ENCODE measurements around the gene CDC42EP1.
A peak's percentile ranks its signal among the peaks of the same experiment; 100 is the strongest.

CDC42EP1 gene

DNA sequence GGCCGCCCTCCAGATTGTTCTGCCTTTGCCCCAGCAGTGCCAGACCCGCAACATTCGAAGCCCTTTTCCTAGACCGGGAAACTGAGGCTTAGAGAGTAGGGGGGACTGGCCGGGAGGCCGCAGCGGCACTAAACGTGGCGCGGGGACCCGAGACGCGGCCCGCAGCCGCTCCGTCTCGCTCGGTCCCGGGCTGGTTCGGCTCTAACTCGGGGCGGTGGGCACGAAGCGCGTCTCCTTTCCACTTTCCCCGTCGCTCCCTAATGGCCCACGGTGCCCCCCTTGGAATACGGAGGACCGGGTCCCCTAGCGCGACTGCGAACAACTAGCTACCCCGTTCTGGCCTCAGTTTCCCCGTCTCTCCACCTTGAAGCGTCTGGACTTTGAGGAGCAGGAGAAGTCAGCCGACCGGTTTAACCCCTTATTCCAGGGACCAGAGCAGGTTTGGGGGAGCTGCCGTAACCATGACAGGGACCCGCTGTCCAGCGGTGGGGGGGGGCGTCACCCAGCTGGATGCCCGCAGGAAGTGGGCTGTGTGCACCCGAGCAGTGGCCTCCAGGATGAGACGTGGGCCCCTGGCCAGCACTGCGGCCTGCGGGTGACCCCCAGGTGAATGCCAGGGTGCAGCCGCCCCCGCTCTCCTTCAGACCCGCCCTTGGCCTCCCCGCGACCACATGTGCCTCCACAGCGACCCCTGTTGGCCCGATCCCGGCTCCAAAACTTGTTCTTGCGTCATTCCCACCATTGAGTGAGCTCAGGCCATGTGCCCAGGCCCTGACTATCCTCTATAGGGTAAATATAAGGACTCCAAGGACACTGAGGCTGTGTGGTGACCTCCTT, 1.1 kb downstream of the CDC42EP1 start:
- peak; percentile 92 for DNase-seq

DNA sequence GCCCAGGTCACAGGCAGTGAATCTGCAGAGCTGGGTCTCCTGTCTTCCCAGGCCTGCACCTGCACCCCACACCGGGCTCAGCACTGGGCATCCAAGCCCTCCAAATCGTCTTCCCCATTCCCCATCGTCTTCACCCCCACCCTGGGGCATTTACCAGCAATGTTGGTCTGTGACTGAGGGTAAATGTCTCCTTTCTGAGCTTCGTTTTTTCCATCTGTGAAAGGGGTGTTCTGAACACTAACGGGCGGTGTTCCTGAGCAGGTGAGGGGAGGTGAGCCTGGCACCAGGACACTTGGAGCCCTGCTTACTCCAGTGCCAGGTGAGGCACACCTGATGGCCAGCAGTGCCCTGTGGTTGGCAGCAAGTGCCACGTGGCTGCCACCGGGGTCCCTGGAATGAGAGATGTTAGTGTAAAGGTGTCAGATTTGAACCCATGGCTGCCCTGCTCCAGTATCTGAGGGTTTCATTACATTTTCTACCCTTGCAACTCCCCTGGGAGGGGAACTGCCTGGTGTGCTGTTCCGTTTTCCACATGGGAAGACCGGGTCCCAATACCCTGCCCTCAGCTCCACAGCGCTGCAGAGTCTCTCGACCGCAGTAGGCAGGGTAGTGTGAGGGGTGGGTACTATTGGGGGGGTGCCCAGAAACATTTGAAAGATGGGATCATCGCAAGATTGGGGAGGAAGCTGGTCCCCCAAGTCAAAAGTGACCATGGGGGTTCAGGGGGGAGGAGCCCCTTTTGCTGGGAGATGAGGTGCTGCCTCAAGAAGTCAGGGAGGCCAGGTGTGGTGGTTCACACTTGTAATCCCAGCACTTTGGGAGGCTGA, 2.0 kb downstream of the CDC42EP1 start:
- no peak for DNase-seq

DNA sequence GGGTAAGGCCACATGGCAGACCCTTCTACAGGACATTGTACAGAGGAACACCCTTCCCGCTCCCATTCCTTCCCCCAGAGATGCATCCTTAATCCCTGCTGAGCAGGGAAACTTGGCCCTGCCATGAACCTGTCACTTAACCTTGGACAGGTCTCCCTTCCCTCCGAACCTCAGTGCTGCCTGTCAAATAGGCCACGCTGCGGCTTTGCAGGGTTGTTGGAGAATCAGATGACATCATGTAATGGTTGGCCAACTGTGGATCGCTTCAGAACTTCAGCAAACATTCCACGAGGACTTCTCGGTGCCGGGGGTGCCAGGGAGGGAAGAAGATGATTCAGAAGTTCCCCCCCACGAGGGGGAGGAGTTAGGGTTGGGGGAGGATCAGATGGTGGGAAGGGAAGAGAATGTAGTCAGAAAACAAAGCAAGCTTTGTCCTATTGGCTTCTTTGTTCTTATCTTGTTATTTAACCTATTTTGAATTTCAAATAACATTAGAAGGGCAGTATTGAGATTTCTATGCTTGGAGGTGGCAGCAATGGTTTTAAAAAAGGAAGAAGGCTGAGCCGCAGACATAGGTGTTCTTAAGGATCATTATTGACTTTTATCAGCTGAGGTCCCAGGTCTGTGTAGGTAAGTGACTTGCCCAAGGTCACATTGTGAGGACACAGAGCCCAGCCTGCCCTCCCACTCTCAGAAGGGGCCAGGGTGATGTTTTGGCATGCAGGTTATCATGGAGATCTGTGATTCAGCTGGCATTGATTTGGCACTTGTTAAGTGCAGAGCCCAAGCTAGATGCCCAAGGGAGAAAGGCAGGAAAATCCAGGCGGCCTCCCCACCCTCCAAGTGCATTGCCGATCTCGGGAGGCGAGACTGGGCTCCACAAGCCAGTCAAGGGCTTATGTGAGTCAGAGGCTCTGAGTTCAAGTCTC, 3.1 kb downstream of the CDC42EP1 start:
- DNase-seq, result no peak

DNA sequence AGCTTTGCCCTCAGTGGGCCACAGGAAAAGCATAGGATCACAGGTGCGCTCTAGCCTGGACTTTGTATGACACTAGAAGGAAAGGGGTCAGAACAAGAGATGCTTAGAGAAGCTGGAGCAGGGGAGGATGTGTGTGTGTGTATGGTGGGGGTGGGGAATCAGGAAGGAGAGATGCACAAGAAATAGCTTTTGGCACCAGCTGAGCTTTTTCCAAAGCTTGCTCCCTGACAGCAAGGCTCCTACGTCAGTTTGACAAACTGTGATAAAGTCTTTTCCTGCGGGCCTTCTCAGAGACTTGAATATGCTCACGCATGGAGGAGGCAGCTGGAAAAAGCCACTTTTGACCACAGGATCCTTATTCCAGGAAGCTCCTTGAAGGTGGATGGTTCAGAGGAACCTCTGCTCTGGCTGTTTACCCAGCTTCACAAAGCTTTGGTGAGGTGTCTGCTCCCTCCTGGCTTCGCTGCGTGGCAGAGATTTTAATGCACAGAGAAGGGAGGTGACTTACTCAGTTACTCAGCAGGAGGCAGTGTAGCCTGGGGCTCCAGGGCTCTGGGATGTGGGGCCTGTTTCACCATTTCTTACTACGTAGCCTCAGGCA, 3.9 kb downstream of the CDC42EP1 start:
- DNase-seq, result no peak

DNA sequence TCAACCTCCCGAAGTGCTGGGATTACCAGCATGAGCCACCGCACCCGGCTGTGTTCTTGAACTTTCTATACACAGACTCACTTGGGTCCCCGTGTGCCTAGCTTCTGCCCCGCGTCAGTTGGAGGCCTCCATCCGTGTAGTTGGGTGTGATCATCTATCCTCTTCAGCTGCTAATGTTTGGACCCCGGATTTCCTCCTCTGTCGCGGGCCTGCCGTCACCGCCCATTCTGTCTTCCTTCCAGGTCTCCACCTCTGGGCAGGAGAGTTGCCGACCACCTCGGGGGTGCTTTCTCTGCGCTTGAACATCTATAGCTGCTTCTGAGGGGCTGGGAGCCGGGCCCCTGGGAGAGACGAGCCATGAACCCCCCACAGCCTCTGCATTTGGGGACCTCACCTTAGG, 5.5 kb downstream of the CDC42EP1 start:
- no peak for DNase-seq

DNA sequence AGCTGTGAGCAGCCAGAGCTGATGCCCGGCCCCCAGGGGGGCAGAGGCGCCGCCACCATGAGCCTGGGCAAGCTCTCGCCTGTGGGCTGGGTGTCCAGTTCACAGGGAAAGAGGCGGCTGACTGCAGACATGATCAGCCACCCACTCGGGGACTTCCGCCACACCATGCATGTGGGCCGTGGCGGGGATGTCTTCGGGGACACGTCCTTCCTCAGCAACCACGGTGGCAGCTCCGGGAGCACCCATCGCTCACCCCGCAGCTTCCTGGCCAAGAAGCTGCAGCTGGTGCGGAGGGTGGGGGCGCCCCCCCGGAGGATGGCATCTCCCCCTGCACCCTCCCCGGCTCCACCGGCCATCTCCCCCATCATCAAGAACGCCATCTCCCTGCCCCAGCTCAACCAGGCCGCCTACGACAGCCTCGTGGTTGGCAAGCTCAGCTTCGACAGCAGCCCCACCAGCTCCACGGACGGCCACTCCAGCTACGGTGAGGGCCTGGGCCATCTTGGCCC, 6.1 kb downstream of the CDC42EP1 start:
- DNase-seq, result peak; percentile 37

DNA sequence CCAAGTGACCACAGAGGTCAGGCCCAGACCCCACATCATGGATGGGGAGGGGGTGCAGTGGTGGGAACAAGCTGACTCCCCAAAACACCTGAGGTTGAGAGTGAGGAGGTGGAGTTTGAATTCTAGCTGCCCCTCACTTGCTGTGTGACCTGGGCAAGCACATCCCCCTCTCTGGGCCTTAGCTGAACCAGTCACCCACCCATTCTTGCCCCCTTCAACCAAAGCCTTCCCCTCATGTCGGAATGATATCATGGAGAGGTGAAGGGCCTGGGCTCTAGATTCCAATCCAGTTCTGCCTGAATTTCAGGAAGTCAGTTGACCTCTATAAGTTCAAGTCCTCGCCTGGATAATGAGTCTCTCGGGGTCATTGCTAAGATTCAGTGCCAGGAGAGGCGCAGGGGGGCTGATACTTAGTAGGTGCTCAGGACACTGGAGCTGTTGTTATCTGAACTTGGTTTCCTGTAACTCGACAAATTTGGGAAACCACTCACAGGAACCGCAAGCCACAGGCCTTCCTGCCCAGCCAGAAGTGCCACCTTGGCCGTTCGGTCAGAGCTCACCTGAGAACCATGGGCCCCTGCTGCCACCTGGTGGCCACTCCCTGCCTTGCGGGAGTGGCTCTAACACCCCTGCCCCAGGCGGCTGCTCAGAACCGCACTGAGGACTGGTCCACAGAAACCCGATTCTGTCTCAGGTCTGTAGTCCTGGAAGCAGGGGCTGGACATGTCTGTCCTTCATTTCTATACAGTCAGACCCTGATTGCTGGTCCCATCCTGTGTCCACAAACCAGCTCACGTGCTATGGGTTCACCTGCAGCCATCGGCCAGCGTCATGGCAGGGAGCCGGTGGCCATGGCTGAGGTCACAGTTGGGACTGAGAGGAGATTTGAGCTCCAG, 6.9 kb downstream of the CDC42EP1 start:
- peak; percentile 94 for DNase-seq

DNA sequence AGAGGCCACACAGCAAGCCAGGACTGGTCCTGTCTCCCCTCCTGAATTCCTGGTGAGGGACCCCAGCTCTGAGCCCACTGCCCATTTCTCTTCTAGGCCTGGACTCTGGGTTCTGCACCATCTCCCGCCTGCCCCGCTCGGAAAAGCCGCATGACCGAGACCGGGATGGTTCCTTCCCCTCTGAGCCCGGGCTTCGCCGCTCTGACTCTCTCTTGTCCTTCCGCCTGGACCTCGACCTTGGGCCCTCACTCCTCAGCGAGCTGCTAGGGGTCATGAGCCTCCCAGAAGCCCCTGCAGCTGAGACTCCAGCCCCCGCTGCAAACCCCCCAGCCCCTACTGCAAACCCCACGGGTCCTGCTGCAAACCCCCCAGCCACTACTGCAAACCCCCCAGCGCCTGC, 7.7 kb downstream of the CDC42EP1 start:
- no peak for DNase-seq

DNA sequence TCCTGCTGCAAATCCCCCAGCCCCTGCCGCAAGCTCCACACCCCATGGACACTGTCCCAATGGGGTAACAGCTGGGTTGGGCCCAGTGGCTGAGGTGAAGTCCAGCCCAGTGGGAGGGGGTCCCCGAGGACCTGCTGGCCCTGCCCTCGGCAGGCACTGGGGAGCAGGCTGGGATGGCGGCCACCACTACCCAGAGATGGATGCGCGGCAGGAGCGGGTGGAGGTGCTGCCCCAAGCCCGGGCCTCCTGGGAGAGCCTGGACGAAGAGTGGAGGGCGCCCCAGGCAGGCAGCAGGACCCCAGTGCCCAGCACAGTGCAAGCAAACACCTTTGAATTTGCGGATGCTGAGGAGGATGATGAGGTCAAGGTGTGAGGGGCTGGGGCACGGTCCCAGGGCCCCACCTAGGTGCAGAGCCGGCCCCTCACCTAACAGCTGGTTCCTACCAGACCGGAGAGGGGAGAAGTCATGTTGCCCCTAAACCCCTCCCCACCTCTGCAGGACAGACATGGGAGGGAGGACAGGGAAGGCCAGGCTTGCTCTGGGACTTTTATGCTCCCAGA, 8.2 kb downstream of the CDC42EP1 start:
- DNase-seq, result no peak

DNA sequence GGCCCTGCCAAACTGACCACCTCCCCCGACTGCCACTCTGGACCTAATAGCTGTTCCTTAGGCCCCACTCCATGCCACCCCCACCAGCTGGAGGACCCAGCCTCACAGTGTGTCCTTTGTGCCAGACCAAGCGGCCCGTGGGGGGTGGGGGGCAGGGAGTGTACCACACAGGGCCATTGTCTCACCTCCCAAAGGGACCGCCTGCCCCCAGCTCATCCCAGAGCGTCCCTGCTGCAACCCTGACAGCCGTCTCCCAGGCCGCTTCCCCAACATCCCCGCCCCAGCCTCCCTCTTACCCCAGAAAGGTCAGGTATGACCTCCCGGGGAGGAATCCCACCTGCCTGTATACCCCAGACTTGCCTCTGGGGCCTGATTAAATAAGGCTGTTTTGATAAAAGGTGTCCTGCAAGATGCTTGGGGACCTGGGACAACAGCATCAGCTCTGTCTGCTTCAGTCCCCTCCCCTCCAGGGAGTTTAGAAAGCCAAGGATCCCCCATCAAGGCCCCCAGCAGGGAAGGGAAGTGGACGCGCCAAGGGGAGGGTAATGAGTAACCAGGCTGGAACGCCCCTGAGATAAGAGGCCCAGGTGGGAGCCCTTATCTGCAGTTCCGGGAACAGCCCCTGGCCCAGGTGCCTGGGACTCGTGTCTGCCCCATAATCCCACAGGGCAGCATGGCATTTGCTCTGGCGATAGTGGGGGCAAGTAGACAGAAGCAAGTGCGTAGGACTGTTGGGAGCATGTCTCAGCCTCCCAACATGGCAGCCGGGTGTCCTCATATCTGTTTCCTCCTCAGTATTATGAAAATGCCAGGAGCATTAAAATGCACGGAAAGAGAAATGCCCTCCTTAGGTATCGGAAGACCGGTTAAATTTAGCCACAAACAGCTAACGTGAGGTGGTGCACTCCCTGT, 9.0 kb downstream of the CDC42EP1 start:
- DNase-seq, result no peak

DNA sequence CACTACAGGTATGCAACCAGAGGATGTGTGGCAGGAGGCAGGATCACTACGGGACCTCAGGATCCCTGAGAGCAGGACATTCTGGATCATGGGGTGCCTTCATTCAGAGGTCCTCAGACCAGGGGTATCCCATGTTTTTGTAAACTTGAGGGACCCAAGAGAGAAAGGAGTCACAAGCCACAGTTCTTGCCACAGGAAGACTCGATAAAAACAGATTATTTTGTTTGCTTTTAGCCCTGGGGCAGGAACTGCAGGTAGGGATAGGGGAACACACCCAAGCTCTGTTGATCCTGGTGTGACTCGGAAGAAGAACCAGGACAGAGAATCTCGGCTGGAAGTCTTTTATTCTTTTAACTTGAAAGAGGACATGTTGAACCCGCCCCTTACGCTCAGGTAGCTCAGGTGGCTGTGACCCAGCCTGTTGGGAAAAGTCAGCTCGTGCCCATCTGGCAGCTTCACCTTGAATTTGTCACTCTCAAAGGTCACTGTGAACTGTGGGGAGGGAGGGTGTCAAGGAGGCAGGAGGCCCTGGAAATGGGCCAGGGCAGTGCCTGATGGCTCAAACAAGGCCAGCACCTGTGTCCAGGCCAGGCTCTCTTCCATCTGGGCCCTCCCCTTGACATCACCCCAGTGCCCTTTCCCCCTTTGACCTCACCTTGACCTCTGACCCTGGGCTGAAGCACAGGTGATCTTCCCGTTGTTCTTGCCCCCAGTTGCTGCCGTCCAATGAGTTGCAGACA, 9.8 kb downstream of the CDC42EP1 start:
- DNase-seq, result no peak

DNA sequence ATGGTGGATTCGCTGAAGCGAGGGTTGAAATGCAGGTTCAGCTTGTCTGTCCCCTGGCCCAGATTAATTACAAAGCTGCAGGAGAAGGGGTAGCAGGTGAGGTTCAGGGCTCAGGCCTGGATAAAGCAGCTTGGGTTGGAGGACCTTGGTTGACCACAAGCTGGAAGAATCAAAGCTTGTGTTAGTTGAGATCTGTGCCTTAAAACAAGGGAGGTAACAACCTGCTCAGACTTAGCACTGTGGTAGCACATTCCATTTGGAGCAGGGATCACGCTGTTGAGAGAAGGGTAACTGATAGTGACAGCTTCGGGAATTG, 10.3 kb downstream of the CDC42EP1 start:
- no peak for DNase-seq

DNA sequence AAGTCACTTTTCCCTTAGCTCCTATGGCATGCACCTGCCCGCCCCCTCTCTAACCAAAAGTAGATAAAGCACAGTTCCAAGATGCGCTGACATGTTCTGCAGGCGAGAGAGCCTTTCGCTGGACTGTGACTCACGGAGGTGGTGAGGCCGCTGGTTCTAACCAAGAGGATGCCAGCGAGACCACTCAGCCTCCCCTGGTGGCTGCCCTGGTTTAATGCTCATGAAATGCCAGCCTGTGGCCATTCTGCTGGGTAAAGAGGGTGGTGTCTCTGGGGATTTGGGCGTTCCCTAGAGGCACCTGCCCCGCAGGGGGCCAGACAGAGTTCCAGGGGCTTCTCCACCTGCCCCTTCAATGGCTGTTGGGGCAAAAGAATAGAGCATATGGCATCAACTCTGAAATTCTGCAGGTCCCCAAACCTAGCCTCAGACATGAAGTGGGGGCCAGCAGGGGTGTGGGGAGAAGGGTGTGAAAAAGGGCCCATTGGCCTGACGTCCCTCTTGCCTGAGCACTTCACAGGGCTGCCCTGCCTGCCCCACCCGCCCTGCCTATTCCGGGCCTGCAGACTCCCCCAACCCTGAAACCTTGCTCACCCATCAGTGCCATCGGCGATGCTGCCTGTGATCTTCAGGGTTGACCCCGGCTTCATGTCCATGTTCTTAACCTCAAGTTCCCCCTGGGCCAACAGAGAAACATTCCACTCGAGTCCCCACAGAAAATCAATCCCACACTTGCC, 11.1 kb downstream of the CDC42EP1 start:
- DNase-seq, result no peak

DNA sequence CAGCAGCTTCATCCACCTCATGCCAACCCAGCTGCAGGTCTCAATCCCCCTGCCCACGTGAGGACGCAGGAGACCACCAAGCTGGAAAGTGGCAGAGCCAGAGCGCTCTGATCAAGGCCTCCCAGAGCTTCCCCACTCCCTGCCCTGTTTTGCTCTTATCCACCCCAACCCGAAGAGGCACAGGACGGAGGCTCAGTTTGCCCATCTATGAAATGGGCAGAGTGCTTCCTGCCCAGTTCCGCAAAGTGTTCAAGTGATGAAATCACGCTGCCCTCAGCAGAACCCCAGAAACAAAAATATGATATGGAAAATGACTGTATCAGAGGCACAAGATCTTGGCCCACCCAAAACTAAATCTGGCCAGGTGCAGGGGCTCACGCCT, 11.7 kb downstream of the CDC42EP1 start:
- DNase-seq, result no peak

DNA sequence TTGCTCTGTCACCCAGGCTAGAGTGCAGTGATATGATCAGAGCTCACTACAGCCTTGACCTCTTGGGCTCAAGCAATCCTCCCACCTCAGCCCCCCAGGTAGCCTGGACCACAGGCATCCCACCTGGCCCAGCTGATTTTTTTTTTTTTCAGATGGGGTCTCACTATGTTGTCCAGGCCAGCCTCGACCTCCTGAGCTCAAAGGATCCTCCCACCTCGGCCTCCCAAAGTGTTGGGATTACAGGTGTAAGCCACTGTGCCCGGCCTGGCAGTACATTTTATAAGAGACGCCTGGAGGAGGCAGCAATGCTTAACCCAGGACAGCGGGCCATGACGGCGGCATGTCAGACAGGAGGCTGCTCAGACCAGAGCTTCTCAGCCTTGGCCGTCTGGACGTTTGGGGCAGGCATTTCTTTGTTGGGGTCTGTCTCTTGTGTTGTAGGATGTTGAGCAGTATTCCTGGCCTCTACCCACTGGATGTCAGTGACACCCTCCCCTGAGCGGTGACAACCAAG, 15.3 kb downstream of the CDC42EP1 start:
- no peak for DNase-seq

DNA sequence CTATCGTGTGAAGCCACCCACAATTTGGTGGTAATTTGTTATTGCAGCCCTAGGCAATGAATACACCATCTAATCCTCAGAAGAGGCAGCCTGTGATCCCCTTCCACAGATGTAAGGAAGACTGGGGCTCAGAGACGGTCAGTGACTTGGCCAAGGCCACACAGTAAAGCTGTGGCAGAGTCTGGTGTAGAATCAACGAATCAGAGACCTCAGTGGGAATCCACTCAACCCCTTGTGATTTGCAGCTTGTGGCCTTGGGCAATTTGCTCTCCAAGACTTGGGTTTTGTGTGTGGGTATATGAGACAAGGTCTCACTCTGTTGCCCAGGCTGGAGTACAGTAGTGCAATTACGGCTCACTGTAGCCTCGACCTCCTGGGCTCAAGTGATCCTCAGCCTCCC, 17.7 kb downstream of the CDC42EP1 start:
- no peak for DNase-seq

DNA sequence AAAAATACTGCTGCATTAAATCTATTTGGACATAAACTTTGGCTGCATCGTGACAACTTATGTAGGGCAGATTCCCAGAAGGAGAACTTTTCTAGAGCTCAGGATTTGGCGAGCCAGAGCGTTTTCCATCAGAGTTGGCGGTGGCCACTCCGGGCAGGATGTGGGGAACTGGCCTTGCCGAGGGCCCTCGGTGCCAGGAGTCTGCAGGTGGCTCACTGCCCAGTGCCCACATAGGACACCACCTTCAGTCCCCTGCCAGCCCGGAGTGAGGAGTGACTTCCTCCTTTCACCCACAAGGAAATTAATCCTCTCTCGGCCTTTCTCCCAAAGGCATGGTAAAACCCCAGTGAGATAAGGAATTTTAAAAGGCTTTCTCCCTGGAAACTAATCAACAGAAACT, 21.2 kb downstream of the CDC42EP1 start:
- no peak for DNase-seq

DNA sequence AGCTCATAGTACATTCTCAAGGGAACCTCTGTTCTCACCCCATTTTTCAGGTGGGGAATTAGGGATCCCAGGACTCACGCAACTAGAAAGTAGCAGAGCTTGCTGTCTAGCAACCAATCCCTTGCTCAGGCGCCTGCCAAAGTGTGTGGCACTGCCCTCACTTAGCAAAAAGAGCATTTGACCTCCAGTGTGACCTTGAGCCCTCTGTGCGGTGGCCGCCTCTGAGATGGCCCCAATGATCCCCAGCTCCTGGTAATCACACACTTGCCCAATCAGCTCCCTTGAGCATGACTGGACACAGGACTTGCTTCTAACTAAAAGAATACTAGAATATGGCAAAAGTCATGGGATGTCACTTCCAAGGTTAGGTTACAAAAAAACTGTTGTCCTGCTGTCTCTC, 22.2 kb downstream of the CDC42EP1 start:
- no peak for DNase-seq
